HG03066 (cell line): ENCODE measurements around the gene RMDN2.
"Not testable (repeated sequence)": the region's sequence is repeated elsewhere in the genome, so short reads cannot be mapped to it uniquely, and the experiment has no call there.

Experiments used
- ATAC-seq: cut with Tn5 transposase; IDR thresholded peaks from one replicate; pipeline ENCODE4 v1.9.1; 2021; ENCODE audit warnings: low read depth; ENCODE audit not compliant: unreplicated experiment

The RMDN2 gene

DNA sequence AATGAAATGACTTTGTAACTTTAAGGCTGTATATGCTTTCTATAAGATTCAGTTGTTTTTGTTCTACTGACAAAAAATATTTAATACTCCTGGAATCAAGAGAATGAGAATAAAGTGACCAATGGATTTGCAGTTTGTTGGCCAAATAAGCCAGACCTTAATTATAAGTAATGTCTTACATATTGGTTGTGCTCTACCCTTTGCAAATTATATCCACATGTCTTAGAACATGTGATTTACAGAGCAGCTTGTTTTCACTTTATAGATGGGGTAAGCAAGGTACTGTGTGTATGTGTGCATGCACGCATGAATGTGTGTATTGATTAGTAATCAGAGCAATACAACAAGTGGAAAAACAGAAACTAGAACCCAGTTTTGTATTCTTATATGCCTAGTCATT lies 59.1 kb downstream of the RMDN2 start:
- ATAC-seq = no peak

DNA sequence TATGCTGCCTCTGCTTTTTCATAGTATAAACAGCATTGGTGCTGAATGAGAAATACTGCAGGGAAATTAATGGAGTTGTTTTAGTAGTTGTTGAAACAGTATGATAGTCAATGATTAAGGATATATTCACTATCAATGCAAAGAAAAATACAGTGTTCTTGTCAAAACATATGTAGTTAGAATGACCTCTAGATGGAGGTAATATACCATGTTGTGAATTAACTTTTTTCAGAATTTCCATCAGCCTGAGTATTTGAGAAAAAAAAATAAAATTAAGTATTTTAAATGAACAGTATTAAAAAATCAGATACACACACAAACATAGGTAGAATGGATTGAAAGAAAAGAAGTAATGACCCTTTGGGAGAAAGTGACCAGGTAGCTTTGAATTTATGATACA lies 59.5 kb downstream of the RMDN2 start:
- no peak for ATAC-seq

DNA sequence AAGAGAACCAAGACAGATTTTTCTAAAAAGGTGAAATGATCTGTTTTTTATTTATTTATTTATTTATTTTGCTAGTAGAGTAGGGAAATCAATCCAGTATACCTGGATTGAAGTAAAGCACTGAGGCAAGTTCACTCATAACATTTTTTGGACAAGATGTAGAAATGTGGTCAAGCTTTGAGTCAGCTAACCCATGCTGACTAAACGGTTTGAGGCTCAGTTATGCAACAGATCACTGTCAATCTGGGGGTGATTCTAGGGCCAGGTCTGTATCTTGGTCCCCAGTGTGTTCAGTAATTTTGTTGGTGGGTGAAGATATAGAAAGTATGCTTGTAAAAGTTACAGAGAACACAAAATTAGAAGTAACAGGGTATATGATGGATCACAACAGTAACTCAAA lies 60.2 kb downstream of the RMDN2 start:
- ATAC-seq = no peak

DNA sequence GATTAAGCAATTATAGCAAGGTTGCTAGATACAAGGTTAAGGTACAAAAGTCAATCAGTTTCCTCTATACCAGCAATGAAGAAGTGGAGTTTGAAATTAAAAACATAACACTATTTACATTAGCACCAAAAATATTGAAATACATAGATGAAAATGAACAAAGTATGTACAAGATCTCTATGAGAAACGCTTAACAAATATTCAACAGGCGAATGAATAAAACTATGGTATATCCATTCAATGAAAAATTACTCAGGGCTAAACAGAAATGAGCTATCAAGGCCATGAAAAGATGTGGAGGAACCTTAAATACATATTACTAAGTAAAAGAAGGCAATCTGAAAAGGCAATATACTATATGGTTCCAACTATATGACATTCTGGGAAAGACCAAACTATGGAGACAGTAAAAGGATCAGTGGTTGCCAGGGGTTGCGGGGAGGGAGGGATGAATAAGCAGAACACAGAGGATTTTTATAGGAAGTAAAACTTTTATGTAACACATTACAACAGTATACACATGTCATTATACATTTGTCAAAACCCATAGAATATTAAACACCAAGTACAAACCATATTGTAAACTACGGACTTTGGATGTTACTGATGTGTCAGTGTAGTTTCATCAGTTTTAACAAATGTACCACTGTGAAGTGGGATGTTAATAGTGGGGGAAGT lies 62.1 kb downstream of the RMDN2 start:
- no peak for ATAC-seq

DNA sequence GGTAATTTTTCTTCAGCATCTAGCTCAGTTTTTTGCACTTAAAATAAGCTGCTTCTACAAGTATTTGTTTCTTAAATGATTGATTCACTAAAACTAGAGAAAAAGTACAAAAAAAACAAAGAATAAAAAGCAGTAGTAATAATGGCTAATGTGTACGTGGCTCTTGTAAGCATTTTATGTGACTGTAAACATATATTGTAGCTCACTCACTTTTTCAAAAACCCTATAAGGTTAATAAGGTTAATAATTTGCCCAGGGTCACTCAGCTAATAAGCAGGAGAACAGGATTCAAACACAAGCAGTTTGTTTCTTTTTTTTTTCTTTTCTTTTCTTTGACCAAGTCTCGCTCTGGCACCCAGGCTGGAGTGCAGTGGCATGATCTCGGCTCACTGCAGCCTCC lies 67.5 kb downstream of the RMDN2 start:
- ATAC-seq = no peak

DNA sequence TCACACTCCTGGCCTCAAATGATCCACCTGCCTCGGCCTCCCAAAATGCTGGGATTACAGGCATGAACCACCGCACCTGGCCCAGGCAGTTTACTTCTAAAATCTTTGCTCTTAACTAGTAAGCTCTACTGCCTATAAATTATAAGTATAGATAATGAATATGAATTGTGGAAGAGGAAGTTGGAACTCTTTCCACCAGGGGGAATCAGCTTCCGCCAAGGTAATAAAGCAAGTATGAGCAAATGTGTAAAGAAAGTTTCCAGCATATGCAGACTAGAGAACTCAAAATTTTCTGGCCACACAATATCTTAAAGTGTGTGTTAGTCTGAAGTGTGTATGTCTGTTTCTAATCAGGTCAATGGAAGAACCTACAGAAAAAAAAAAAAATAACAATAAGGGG lies 68.1 kb downstream of the RMDN2 start:
- no peak for ATAC-seq

DNA sequence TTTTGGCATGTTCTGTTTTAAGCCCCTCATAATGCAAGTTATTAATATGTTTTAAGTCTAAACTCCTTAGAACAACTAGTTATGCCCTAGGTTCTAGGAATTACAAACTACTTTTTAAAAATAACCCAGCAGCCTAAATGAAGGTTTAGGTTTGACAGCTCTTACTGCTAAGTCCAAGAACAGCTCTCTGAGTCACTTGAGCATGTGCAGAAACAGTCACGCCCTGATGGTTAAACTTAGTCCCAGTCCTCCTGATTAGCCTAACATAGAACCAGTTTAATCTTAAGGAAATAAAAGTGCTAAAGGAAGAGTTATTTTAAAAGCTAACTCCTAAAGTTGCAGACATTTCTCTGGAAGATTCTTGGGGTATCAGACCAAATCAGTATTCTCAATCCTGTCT lies 72.5 kb downstream of the RMDN2 start:
- ATAC-seq = no peak

DNA sequence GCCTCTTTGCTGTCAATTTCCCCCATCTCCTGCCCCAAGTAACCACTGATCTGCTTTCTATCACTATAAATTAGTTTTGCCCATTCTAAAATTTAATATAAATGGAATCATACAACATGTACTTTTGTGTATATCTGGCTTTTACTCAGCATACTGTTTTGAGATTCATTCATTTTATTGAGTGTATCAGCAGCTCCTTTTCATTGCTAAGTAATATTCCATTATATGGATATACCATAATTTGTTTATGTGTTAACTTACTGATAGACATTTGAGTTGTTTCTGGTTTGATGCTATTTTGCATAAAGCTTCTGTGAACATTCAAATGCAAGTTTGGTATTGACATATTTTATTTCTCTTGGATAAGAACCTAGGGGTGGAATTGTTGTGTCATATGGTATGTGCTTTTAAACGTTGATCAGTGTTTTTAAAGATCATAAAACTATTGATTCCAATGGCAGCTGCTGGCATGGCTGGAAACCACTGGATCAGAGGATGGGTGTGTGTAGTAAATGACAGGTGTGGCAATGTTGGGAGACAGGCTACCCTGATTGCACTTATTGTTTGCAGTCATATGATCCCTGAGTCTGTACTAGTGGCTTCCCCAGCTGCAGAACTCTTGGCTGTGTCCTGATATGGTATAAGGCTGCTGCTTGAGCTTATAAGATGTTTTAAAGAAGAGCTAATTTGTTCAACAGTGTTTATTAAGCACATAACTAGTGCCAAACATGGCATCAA lies 75.6 kb downstream of the RMDN2 start:
- ATAC-seq = no peak

DNA sequence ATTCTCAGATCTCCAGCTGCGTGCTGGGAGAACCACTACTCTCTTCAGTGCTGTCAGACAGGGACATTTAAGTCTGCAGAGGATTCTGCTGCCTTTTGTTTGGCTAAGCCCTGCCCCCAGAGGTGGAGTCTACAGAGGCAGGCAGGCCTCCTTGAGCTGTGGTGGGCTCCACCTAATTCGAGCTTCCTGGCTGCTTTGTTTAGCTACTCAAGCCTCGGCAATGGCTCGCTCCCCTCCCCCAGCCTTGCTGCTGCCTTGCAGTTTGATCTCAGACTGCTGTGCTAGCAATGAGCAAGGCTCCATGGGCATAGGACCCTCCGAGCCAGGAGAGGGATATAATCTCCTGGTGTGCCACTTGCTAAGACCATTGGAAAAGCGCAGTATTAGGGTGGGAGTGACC lies 85.1 kb downstream of the RMDN2 start:
- ATAC-seq = not testable (repeated sequence)

DNA sequence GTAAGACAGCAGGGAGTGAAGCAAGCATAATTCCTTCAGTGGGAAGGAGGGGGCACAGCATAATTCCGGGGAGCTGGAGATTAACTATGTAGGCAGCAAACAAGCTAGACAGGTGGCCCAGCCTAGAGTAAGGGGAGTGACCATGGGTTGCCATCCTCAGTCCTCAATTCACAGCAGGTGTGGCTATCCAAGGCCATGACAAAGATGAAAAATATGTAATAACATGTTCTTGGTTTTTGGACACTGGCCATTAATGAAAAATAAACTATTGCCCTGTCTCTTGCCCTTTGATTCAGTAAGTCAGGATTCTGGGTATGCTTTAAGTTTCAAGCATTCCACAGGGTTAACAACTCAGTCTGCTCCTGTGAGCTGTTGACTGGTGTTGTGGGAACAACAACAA lies 85.9 kb downstream of the RMDN2 start:
- ATAC-seq = no peak

DNA sequence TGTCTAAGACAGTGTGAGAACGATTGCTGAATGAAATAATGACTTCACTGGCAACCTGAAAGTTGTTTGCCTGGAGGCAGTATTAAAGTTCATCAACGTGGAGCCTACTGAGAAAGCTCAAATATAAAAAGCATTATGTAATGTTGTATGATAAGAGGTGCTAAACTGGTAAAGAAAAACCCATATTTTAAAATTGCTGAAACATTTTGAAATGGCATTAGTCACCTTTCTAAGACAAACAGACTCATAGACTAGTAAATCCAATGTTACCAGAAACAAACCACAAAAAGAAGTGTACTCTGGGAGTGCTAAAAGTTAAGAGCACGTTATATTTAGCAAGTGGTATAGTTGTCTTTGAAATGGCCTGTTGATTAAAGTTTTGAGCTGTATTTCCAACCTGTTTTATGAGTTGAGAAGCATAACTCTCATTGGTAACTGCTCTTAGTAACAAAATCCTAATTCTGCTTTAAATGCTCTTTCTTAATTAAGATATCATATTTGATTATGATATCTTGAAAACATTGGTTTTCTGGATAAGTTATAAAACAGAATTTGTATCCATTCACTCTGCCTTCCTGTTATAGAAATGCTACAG lies 88.2 kb downstream of the RMDN2 start:
- ATAC-seq = no peak

DNA sequence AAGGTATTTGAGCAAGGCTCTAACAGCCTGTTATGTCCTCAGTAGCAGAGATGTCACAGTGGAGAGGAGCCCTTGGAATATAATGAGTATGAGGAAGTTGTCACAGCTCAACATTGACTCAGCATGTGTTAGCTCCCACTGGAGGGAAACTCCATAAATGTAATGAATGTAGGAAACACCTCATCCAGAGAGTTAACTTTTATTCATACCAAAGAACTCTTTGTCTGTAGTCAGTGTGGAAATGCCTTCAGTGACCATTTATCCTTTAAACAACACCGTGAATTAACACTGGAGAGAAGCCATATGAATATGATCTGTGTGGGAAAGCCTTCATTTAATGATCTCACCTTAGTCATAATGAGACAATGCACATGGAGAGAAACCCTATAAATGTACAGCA lies 91.1 kb downstream of the RMDN2 start:
- ATAC-seq = no peak

DNA sequence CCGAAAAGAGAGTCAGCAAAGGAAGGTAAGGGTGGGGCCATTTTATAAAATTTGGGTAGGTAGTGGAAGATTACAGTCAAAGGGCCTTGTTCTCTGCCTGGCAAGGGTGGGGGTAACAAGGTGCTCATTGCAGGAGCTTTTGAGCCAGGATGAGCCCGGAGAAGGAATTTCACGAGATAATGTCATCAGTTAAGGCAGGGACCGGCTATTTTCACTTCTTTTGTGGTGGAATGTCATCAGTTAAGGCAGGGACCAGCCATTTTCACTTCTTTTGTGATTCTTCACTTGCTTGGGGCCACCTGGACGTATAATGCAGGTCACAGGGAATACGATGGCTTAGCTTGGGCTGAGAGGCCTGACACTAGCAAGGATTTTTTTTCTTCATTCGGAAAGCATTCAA lies 92.7 kb downstream of the RMDN2 start:
- no peak for ATAC-seq

DNA sequence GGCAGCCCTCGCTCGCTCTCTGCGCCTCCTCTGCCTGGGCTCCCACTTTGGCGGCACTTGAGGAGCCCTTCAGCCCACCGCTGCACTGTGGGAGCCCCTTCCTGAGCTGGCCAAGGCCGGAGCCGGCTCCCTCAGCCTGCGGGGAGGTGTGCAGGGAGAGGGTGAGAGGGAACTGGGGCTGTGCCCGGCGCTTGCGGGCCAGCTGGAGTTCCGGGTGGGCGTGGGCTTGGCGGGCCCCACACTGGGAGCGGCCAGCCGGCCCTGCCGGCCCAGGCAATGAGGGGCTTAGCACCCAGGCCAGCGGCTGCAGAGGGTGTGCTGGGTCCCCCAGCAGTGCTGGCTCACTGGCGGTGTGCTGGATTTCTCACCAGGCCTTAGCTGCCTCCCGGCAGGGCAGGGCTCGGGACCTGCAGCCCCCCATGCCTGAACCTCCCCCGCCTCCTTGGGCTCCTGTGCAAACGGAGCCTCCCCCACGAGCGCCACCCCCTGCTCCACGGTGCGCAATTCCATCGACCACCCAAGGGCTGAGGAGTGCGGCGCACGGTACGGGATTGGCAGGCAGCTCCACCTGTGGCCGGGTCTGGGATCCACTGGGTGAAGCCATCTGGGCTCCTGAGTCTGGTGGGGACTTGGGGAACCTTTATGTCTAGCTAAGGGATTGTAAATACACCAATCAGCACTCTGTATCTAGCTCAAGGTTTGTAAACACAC lies 95.4 kb downstream of the RMDN2 start:
- ATAC-seq = not testable (repeated sequence)

DNA sequence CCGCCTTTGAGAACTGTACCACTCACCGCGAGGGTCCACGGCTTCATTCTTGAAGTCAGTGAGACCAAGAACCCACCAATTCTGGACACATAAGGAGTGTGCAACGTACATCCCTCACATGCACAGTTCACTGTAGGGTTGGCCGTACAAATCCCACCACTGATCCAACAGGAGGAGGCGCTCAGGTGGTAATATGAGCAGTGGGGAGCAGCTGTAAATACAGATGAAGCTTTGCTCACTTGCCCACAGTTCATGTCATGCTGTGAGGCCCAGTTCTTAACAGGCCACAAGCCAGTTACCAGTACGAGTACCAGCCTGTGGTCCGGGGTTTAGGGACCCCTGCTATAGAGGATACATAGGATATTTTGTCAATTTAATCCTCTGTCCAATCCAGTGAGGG lies 96.5 kb downstream of the RMDN2 start:
- ATAC-seq = no peak

DNA sequence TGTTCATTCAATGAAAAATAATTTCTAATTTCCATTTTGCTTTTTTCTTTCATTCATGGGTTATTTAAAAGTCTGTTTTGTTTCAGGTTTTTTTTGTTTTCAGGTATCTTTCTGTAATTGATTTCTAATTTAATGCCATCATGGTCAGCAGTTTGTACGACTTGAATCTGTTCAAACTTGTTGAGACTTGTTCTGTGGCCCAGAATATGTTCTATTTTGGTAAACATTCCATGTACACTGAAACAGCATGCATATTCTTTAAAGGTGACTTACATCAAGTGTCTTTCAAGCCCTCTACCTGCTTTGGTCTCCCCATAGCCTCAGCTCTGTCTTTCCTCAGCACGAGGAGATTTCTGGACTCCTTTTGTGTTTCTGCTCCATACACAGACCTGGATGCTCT lies 101.8 kb downstream of the RMDN2 start:
- ATAC-seq = no peak

DNA sequence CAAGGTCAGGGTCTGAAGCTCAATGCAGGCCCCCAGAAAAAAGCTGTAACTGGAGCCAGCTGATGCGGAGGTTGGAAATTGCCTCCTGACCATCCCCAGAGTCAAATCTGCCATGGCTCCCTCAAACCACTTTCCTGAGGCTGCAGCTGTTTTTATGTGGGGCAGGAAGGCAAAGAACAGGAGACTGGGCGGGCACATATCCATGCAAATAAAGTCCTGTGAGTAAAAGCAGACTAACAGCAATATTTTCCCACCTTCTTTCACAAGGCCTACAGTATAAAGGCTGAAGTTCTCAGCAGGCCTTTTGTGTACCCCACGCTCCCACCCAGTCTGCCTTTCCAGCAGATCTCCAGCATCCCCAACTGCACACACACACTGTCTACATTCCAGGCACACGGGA lies 103.7 kb downstream of the RMDN2 start:
- no peak for ATAC-seq

DNA sequence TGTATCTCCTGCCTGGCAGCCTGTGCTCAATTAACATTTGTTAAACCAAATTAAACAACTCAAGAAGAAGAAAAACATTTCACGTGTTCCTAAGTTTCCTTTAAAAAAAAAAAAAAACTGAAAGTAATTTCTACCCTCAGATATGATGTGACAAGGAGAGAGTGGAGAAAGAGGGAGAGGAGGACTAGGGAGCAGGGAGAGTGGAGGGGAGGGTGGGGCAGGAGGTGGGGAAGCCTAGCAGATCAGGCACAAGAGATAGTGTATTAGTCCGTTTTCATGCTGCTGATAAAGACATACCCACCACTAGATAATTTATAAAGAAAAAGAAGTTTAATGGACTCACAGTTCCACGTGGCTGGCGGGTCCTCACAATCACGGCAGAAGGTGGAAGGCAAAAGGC lies 104.4 kb downstream of the RMDN2 start:
- no peak for ATAC-seq

DNA sequence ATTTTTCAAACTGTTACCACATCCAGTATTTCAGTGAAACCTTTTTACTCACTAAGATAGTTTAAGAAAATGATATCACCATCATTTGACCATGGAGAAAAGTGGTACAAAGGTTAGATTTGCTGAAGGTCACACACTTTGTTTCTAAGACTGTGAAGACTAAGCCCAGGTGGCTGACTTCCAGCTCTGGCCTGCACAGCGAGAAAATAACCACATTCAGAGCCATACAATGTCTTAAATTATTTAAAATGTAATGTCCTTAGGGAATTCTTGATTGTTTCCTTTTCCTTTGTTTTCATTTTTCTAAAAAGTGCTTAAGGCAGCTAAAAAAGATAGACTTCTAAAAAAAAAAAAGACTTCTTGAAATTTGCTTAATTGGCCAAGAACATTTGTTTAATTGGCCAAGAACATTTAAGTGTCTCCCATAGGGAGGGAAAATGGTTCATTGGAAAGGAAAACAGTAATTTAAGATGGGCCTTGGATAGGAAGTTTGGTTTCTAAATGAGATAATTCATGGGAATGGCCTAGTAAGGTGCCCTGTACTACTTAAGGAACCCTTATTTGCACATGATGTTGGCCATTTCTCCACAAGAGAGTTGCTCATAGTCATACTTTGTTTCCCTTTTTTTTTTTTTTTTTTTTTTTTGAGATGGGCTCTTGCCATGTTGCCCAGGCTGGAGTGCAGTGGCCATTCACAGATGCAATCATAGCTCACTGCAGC lies 105.7 kb downstream of the RMDN2 start:
- ATAC-seq = no peak

DNA sequence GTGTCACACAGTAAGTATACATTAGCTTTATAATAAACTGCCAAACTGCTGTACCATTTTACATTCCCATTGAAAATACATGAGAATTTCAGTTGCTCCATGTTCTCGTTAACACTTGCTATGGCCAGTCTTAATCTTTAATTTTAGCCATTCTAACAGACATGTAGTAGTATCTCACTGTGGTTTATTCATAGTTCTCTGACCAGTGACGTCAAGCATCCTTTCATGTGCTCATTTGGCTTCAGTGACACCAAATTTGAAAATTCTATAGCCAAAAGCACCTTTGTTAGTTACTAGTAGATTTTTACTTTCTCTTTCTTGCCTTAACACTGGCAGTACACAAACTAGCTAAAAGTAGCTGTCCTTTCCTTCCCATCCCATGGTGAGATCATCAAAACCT lies 107.9 kb downstream of the RMDN2 start:
- no peak for ATAC-seq

DNA sequence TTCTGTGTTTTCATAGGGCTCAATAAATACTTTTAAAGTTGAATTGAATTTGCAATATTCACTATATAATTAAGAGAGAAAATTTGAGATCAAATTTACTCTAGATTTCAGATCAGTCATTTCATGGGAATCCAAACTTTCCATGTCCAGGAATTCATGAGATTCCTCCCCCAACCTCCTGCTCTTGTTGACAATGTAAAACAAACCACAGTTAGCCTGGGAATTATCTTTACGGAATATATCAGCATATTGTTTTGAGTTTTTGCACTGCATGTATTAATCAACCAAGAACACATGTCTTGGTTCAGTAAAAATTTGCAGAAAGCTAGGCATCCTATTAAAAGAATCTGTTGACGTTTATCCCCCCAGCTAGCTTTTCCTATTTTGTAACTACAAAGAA lies 108.6 kb downstream of the RMDN2 start:
- no peak for ATAC-seq
